ENCODE data around the gene NR5A2.

The NR5A2 gene

GRCh38 chr1:200075522-200075921, 48.0 kb downstream of the NR5A2 start:
- no peak for DNase-seq

GRCh38 chr1:200075938-200076546, 48.5 kb downstream of the NR5A2 start:
- no peak for DNase-seq

GRCh38 chr1:200079232-200079940, 51.9 kb downstream of the NR5A2 start:
- no peak for DNase-seq

- no peak for DNase-seq
These were observed 53.9 kb downstream of the NR5A2 start for GRCh38 chr1:200081151-200081968.

- no peak for DNase-seq
These were observed 54.4 kb downstream of the NR5A2 start for GRCh38 chr1:200081969-200082245.

- DNase-seq = no peak
These were observed 54.8 kb downstream of the NR5A2 start for GRCh38 chr1:200082329-200082728.

- peak in 1 of 2 donors; percentile 2 for DNase-seq
These were observed 63.0 kb downstream of the NR5A2 start for GRCh38 chr1:200090252-200091159.

GRCh38 chr1:200095057-200095577, 67.6 kb downstream of the NR5A2 start:
- no peak for DNase-seq

- no peak for DNase-seq
These were observed 69.3 kb downstream of the NR5A2 start for GRCh38 chr1:200096774-200097173.

GRCh38 chr1:200099040-200099439, 71.5 kb downstream of the NR5A2 start:
- no peak for DNase-seq

GRCh38 chr1:200103966-200104583, 76.6 kb downstream of the NR5A2 start:
- DNase-seq = no peak

- no peak for DNase-seq
These were observed 79.5 kb downstream of the NR5A2 start for GRCh38 chr1:200107004-200107470.

GRCh38 chr1:200108659-200109058, 81.1 kb downstream of the NR5A2 start:
- no peak for DNase-seq

GRCh38 chr1:200112290-200112689, 84.8 kb downstream of the NR5A2 start:
- no peak for DNase-seq

GRCh38 chr1:200115532-200115931, 88.0 kb downstream of the NR5A2 start:
- DNase-seq = no peak

- DNase-seq = no peak
These were observed 88.8 kb downstream of the NR5A2 start for GRCh38 chr1:200116324-200116723.

GRCh38 chr1:200118779-200119505, 91.4 kb downstream of the NR5A2 start:
- DNase-seq = no peak

GRCh38 chr1:200121421-200121820, 93.9 kb downstream of the NR5A2 start:
- no peak for DNase-seq

- DNase-seq = no peak
These were observed 96.8 kb downstream of the NR5A2 start for GRCh38 chr1:200124309-200124708.

- no peak for DNase-seq
These were observed 100.6 kb downstream of the NR5A2 start for GRCh38 chr1:200128081-200128480.

Data from CD4-positive, alpha-beta T cell treated with Interferon alpha-2 for 1 hour (primary cell).